Measurements from ENCODE around the gene COPS8.

Gene COPS8

GRCh38 chr2:237066396-237066795 lies 19.3 kb upstream of the COPS8 start:
- no peak overlapping the region for H3K27ac ChIP-seq (ENCODE audit: extremely low read depth, low read depth, low read length)
- POLR2A ChIA-PET = no interaction called here
- CTCF ChIA-PET = interaction anchor here (0.9 kb wide), 1 partner anchor 9 kb away, joined by 5 read pairs; no protein-coding TSS in a partner anchor

GRCh38 chr2:237068005-237068576 lies 17.6 kb upstream of the COPS8 start:
- no peaks in the 10 kb centered on the region for H3K36me3 ChIP-seq (ENCODE audit: control insufficient read depth in 2 of 2, insufficient read depth in 1 of 2, low read length in 2 of 2)
- H3K4me1 ChIP-seq (ENCODE audit: control insufficient read depth, insufficient read depth, low read length) = no peaks in the 10 kb centered on the region
- no peak overlapping the region for H3K4me3 ChIP-seq (ENCODE audit: low read depth, low read length)
- TF ChIP-seq BCL6B (tag by site-specific recombination; IDR thresholded peaks at IDR 0.05) = no peak
- no peak for TF ChIP-seq ZNF366 (tag by site-specific recombination; conservative IDR thresholded peaks at IDR 0.05)
- no peak for TF ChIP-seq ZNF423 (tag by site-specific recombination; IDR thresholded peaks at IDR 0.05)
- CTCF ChIA-PET = interaction anchor here (0.6 to 1.6 kb wide), 6 partner anchors 707 to 1288 kb away, joined by 3 to 10 read pairs (median 4); no protein-coding TSS in a partner anchor
- no peak overlapping the region for H3K27ac ChIP-seq (ENCODE audit: extremely low read depth, low read depth, low read length)
- POLR2A ChIA-PET = no interaction called here
- no peaks in the 10 kb centered on the region for H3K9me3 ChIP-seq (ENCODE audit: control insufficient read depth, insufficient read depth, low read depth, low read length)

More at GRCh38 chr2:237066396-237066795, 19.3 kb upstream of the COPS8 start:
- Histone ChIP-seq H3K36me3 (ENCODE audit: control insufficient read depth in 2 of 2, insufficient read depth in 1 of 2, low read length in 2 of 2) (no peaks in the 10 kb centered on the region), H3K9me3 (ENCODE audit: control insufficient read depth, insufficient read depth, low read depth, low read length) (no peaks in the 10 kb centered on the region), H3K4me3 (ENCODE audit: low read depth, low read length) (no peak overlapping the region), H3K4me1 (ENCODE audit: control insufficient read depth, insufficient read depth, low read length) (no peaks in the 10 kb centered on the region)
- TF ChIP-seq ZFP3 (tag by site-specific recombination; IDR thresholded peaks at IDR 0.05; ENCODE audit: low read depth) (no peak), HOXD13 (CRISPR knock-in tag; IDR thresholded peaks at IDR 0.05; ENCODE audit: borderline replicate concordance) (no peak), ZNF707 (tag by site-specific recombination; IDR thresholded peaks at IDR 0.05) (no peak), ZNF530 (tag by site-specific recombination; IDR thresholded peaks at IDR 0.05; ENCODE audit: low read depth) (0 out of 2 replicates have a peak, but pooled peaks have one; percentile 27), RBAK (tag by site-specific recombination; IDR thresholded peaks at IDR 0.05) (no peak)

- Histone ChIP-seq H3K9me3 (ENCODE audit: control insufficient read depth, insufficient read depth, low read depth, low read length) (no peaks in the 10 kb centered on the region), H3K27ac (ENCODE audit: extremely low read depth, low read depth, low read length) (no peak overlapping the region), H3K4me1 (ENCODE audit: control insufficient read depth, insufficient read depth, low read length) (no peaks in the 10 kb centered on the region), H3K4me3 (ENCODE audit: low read depth, low read length) (no peak overlapping the region), H3K36me3 (ENCODE audit: control insufficient read depth in 2 of 2, insufficient read depth in 1 of 2, low read length in 2 of 2) (no peaks in the 10 kb centered on the region)
- TF ChIP-seq CTCF (tag by site-specific recombination; IDR thresholded peaks at IDR 0.05) (peak; percentile 57), GFI1B (tag by site-specific recombination; IDR thresholded peaks at IDR 0.05) (no peak), ZNF654 (tag by site-specific recombination; IDR thresholded peaks at IDR 0.05; ENCODE audit: low read depth) (peak; percentile 68), ZNF560 (tag by site-specific recombination; IDR thresholded peaks at IDR 0.05; ENCODE audit: borderline replicate concordance) (no peak), ZNF157 (tag by site-specific recombination; IDR thresholded peaks at IDR 0.05) (no peak)
- ChIA-PET CTCF (interaction anchor here (0.6 to 3.2 kb wide), 10 partner anchors 9 to 891 kb away, joined by 3 to 16 read pairs (median 4); no protein-coding TSS in a partner anchor), POLR2A (no interaction called here)
Measured at GRCh38 chr2:237072067-237072931, 13.4 kb upstream of the COPS8 start.

GRCh38 chr2:237073552-237073951 lies 12.1 kb upstream of the COPS8 start:
- POLR2A ChIA-PET = interaction anchor here (1.2 kb wide), 1 partner anchor 12 kb away, joined by 3 read pairs; the partner anchor contains the start of gene COPS8

More at GRCh38 chr2:237073552-237073951, 12.1 kb upstream of the COPS8 start:
- no peak overlapping the region for H3K4me3 ChIP-seq (ENCODE audit: low read depth, low read length)
- CTCF ChIA-PET = interaction anchor here (0.5 to 3.2 kb wide), 10 partner anchors 11 to 1294 kb away, joined by 3 to 16 read pairs (median 4); no protein-coding TSS in a partner anchor
- H3K36me3 ChIP-seq (ENCODE audit: control insufficient read depth in 2 of 2, insufficient read depth in 1 of 2, low read length in 2 of 2) = no peaks in the 10 kb centered on the region
- H3K4me1 ChIP-seq (ENCODE audit: control insufficient read depth, insufficient read depth, low read length) = no peaks in the 10 kb centered on the region
- no peaks in the 10 kb centered on the region for H3K9me3 ChIP-seq (ENCODE audit: control insufficient read depth, insufficient read depth, low read depth, low read length)
- TF ChIP-seq, protein P1, sequence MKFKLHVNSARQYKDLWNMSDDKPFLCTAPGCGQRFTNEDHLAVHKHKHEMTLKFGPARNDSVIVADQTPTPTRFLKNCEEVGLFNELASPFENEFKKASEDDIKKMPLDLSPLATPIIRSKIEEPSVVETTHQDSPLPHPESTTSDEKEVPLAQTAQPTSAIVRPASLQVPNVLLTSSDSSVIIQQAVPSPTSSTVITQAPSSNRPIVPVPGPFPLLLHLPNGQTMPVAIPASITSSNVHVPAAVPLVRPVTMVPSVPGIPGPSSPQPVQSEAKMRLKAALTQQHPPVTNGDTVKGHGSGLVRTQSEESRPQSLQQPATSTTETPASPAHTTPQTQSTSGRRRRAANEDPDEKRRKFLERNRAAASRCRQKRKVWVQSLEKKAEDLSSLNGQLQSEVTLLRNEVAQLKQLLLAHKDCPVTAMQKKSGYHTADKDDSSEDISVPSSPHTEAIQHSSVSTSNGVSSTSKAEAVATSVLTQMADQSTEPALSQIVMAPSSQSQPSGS (tag by site-specific recombination; IDR thresholded peaks at IDR 0.05; ENCODE audit: low read depth) = no peak
- TF ChIP-seq ZNF785 (tag by site-specific recombination; IDR thresholded peaks at IDR 0.05) = no peak
- no peak for TF ChIP-seq ZNF16 (tag by site-specific recombination; IDR thresholded peaks at IDR 0.05; ENCODE audit: low read depth)
- TF ChIP-seq ZNF140 (tag by site-specific recombination; IDR thresholded peaks at IDR 0.05) = no peak
- H3K27ac ChIP-seq (ENCODE audit: extremely low read depth, low read depth, low read length) = no peak overlapping the region
